ENCODE results near the gene MYBBP1A. TPM values are rescaled to one million over a fixed set of nuclear protein-coding genes. Genes with fewer than 3 reads are reported as not detected.

Gene MYBBP1A
- total RNA-seq, 4 donors from 2014 or later = 32.4 to 70.0 (median 54.4) TPM

- WGBS, 2 donors = no CpG with 5 or more reads among the region's 5 CpGs
- H3K27me3 ChIP-seq = no peaks in the 10 kb centered on the region
- H3K27ac ChIP-seq = peak overlapping the region in 3 of 4 donors; percentile 38 to 74 (median 66)
- H3K4me1 ChIP-seq = peaks cover 19 to 92% (median 32%) of the 10 kb centered on the region in 3 donors
- DNase-seq = no peak
- intact Hi-C loops (cut with DNase I) = no loop called here
- no peaks in the 10 kb centered on the region for H3K9me3 ChIP-seq
- TF ChIP-seq CTCF (IDR thresholded peaks at IDR 0.05) = no peak
- TF ChIP-seq POLR2A (IDR thresholded peaks at IDR 0.05) = no peak
- H3K36me3 ChIP-seq = no peaks in the 10 kb centered on the region
- no peak overlapping the region for H3K4me3 ChIP-seq
These were observed 39.7 kb downstream of the MYBBP1A start for GRCh38 chr17:4515501-4515900.

GRCh38 chr17:4514779-4515178 lies 40.4 kb downstream of the MYBBP1A start:
- H3K27me3 ChIP-seq = no peaks in the 10 kb centered on the region
- no peaks in the 10 kb centered on the region for H3K36me3 ChIP-seq
- 81% methylated on average over 4 of the region's 11 CpGs; no CpG with 5 or more reads in 1 of the 2 donors for WGBS, 2 donors
- peak overlapping the region; percentile 27 to 74 (median 66) for H3K27ac ChIP-seq
- peaks cover 15 to 92% (median 26%) of the 10 kb centered on the region in 3 donors for H3K4me1 ChIP-seq
- no peak for DNase-seq
- intact Hi-C loops (cut with DNase I) = no loop called here
- no peaks in the 10 kb centered on the region for H3K9me3 ChIP-seq
- TF ChIP-seq POLR2A (IDR thresholded peaks at IDR 0.05) = no peak
- TF ChIP-seq CTCF (IDR thresholded peaks at IDR 0.05) = no peak
- no peak overlapping the region for H3K4me3 ChIP-seq

DNA sequence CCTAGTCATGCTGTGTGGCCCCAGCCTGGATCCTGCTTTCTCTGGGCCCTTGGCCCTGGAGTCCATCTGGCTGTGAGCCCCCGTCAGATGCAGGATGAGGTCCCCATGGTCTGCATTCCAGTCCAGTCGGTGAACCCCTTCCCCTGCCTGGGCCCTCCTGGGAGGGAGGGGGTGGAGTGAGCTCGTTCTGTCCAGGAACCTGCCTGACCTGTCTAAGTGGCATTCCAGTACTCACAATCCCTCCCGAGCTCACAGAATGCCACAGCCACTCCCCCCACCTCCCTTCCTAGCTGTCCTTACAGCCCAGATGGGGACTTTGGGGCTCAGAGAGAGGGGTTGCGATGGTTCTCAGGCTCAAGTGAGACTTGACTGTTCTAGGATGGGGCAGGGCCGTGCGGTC lies 41.0 kb downstream of the MYBBP1A start:
- H3K27ac ChIP-seq = peak overlapping the region; percentile 59 to 74 (median 66)
- no peaks in the 10 kb centered on the region for H3K27me3 ChIP-seq
- no peaks in the 10 kb centered on the region for H3K9me3 ChIP-seq
- intact Hi-C loops (cut with DNase I) = no loop called here
- H3K4me3 ChIP-seq = no peak overlapping the region
- WGBS, 2 donors = 20% methylated on average over 1 of the region's 7 CpGs; no CpG with 5 or more reads in 1 of the 2 donors
- H3K36me3 ChIP-seq = no peaks in the 10 kb centered on the region
- H3K4me1 ChIP-seq = peaks cover 15 to 92% (median 26%) of the 10 kb centered on the region in 3 donors
- TF ChIP-seq POLR2A (IDR thresholded peaks at IDR 0.05) (no peak), CTCF (IDR thresholded peaks at IDR 0.05) (no peak)
- DNase-seq = no peak

- Histone ChIP-seq H3K27me3 (no peaks in the 10 kb centered on the region), H3K4me1 (peaks cover 13 to 92% (median 25%) of the 10 kb centered on the region in 3 donors), H3K4me3 (no peak overlapping the region), H3K9me3 (no peaks in the 10 kb centered on the region), H3K36me3 (no peaks in the 10 kb centered on the region), H3K27ac (peak overlapping the region; percentile 59 to 74 (median 66))
- intact Hi-C loops (cut with DNase I) = no loop called here
- TF ChIP-seq CTCF (IDR thresholded peaks at IDR 0.05) (no peak), POLR2A (IDR thresholded peaks at IDR 0.05) (no peak)
- no peak for DNase-seq
- WGBS, 2 donors = 80 to 86% methylated on average over 8 to 11 of the region's 24 CpGs
These were observed 41.8 kb downstream of the MYBBP1A start for GRCh38 chr17:4513113-4514032.
